ENCODE measurements around the gene B3GNT9.

The B3GNT9 gene

DNA sequence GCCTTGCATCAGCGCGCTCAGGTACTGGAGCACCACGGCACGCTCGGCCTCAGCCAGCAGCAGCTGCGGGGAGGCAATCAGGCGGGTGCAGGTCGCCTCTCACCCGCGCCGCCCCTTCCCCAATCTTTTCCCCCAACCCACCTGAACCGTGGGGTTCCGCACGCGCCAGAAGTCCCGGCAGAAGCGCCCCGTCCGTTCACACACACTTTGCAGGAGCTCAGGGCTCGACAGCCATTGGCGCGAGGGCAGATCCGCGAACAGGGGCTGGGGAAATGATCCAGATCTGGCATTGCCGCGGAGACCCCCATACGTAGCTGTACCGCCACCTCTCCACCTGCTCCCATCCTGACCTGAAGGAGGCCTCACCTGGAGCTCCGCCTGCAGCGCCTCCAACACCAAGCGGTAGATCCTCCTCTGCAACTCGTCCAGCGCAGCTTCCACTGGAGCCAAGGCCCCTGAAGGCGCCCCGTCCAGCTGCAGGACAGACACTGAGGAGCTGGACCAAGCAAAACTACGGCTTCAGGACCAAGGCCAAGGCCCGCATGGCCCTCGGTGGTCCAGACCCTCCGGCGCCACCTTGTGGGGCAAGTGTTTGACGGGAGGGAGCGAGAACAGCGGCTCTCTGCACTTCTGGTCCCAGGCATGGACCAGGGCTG is 34.3 kb upstream of the B3GNT9 start:
- DNase-seq: peak; percentile 76

DNA sequence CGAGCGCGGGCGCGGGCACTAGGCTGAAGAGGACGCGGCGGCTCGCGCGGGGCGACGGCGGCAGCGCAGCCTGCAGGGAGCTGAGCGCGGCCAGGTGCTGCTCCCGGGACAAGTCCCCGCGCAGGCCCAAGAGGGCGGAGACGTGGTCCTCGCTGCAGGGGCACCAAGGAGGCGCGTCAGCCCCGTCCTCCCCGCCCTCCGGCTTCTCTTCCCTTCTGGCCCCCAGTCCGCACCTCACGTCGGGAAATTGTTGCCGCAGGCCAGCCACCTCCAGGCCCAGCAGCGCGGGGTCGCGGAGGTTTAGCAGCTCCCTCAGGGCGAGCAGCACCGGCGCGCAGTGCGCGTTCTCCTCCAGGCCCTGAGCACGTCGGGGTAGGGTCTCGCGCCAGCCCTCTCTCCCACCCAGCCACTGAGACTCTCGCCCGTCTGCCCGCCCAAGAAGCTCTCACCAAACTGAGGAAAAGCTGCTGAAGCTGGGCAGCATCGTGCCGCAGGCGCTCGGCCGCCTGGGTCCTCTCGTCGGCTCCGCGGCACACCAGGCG is 33.7 kb upstream of the B3GNT9 start:
- peak; percentile 43 for DNase-seq

DNA sequence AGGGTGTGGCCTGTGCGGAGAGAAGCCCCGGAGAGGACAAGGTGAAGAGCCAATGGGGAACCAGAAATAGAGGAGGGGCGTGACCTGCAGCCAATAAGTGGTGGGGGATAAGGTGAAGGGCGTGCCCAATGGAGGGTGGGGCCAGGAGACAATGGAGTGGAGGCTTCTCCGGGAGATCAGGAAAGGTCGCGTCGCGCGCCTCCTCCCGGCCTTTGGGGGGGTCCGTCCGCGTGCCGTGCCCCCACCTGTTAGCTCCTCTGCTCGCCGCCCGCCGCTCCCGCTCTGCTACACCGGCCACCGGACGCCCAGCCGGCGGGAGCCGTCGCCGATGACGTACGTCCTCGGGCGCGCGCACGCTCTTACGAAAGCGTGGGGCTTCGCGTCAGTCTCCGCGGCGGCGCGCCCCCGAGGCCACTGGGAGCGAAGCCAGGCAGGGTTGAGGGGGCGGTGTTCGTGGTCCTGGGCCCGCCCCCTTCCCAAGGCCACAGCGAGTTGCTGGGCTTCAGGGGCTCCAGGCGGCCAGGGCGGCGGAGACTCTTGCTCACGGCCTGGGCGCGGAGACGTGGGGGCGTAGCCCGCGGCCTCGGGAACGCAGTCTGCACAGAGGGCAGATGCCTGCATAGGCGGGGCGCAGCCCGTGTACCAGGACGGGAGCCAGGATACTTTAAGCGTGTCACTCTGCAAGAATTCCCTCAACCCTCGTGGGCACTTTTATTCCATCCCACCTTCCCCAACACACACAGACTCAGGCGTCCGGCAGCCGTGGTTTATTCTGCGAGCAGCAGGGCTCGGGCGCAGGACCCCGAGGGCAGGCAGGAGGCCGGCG is 33.0 kb upstream of the B3GNT9 start, which contains the start of gene MATCAP1:
Gene MATCAP1, minus strand, starts transcription at position 337 of the 826 bp plus-strand sequence. CDS start 3,353 bp downstream, outside the sequence.
- DNase-seq: peak; percentile 95

DNA sequence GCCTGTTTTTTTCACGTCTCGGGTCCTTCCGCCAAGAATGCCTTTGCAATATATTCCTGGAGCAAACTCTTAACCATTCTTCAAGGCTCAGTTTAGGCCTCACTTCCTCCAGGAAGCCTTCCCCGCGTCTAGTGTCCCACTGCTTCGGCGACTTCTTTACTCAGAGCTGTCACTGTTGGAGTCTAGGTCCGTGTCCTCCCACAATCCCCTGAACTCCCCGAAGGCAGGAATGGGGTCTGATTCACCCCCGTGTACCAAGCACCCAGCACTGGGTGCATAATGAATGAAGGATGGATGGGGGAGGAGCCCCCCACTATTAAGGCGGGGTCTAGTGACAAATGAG is 32.5 kb upstream of the B3GNT9 start:
- no peak for DNase-seq

DNA sequence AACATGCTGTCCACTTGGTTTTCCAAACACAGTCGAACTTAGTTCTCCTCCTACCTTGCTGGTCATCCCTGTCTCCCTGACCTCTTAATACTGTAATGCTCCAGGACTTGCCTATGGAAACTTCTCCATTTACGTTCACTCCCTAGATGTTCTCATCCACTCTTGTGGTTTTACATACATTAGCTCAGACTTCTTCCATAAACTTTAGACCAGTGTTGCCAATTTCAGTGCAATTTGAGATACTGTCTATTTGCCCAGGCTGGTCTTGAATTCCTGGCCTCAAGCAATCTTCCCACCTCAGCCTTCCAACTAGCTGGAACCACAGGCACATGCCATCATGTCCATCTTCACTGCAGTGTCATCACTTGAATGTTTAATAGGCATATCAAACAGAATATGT is 31.5 kb upstream of the B3GNT9 start:
- DNase-seq: no peak

DNA sequence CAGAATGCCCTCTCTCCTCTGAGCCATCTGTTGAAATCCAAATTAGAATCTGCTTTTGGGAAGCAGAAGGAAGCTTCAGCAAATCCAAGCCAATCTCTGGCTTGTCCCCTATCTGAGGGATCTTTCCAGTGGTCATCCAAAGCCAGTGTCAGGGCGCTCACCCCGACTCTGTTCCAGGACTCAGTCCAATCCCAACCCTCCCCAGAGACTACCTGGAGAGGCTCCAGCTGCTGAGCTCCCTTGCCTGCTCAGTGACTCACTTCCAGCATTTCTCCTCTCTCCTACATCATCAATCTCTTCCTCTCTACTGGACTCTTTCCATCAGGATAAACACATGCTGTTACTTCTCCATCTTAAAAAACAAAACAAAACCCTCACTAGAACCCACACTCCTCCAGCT is 30.5 kb upstream of the B3GNT9 start:
- DNase-seq: no peak

DNA sequence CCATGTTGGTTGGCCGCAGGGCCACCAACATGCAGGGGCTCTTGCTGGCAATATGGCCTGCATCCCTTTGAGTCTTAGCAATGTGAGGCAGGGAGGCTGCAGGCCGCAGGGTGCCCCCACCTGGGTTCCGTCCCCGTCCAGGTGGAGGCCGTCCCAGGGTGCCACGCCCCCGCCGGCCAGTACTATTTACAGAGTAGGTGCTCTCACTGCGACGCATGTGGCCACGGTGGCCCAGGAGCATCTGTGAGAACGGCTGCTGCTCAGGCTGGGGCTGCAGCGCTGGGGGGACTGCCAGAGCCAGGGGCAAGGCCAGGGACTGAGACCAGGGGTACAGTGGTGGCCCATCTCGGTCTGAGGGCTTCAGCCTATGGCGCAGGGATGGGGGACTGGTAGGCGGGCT is 29.4 kb upstream of the B3GNT9 start:
- DNase-seq: no peak

DNA sequence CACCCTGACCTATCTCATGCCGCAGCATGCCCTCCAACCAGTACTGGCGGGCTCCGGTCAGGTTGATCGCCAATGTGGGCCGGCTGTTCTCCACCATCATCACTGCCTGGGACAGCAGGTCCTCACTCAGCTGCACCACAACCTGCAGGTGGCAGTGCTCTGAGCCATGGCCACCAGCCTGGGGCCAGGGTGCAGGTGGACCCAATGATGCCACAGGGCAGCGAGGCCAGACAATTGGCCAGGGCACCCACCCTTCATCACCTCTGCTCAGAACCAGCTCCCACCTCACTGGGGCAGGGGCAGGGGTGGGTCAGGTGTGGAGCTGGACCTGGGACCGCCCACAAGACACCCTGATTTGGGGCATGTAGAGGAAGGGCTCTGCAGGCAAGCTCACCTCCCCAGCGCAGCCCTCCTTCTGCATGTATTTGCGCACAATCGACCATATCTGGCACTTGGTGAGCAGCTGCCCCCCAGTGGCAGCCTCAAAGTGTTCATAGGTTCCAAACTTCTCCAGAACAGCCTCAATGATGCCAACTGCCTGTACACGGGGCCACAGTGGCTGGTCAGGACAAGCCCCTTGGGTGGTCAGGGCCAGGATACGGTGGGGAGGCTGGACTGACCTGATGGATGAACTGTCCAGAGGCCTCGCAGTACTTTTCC is 28.8 kb upstream of the B3GNT9 start:
- no peak for DNase-seq

DNA sequence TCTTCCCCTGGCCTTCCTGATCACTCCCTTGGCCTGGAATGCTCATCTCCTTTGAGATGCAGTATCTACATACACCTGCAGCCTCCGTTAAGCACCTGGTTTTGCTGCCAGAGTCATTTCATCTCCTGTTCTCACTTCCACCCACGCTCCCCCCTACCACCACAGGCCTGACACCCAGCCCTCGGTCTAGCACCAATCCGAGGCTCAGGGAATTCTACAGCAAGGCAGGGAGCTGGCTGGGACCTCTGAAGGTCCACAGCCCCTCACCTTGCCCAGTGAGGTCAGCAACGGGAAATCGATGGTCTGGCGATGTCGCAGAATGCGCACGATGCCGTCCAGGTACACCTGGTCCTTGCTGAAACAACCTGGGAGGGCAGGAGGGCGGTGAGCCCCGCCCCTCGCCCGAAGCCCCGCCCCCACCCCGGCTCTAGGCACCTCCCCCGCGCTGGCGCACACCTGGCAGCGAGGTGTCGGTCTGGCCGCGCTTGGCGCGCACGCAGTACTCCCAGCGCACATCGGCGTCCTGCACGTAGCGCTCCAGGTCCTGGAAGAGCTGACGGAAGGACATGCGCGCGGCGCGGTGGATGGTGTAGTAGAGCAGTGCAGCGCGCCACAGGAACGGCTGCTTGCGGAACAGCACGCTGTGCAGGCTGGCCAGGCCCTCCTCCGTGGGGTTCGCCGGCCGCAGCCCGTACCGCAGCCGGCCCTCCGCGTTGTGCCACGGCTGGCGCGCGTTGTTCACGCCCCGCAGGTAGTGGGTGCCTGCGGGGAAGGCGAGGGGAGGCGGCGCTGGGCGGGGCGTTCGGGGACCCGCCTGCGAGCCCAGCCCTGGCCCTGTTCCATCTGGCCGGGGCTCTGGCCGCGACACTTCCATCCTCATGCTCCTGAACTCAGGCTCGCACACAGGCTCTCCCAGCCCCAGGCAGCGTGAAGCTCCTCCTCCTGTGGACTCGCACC is 27.2 kb upstream of the B3GNT9 start:
- DNase-seq: peak; percentile 60

DNA sequence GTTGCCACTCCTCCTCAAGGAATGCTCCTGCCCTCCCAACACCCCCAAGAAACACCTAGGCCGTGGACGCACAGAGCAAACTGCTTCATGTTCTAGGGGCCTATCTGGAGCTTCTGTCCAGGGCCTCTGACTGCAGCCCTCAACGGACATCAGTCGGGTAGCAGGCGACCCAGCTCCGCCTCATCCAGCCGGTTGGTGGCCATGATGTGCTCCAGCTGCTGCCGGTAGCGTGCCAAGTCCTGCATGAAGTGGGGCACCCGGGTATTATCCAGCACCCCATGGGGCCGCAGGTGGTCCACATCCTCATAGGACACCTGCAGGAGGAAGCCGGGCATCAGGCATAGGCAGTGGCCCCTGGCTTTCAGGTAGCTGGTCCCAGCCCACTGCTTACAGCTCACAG is 25.9 kb upstream of the B3GNT9 start:
- DNase-seq: no peak

DNA sequence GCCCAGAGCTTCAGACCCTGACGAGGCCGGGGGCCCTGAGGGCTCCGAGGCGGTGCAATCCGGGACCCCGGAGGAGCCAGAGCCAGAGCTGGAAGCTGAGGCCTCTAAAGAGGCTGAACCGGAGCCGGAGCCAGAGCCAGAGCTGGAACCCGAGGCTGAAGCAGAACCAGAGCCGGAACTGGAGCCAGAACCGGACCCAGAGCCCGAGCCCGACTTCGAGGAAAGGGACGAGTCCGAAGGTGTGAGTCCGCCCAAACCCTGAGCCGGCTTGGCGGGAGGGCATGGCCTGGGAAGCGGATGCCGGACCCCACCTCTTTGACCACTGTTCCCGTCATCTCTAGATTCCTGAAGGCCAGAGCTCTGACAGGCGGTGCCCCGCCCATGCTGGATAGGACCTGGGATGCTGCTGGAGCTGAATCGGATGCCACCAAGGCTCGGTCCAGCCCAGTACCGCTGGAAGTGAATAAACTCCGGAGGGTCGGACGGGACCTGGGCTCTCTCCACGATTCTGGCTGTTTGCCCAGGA is 24.0 kb upstream of the B3GNT9 start:
- DNase-seq: no peak

DNA sequence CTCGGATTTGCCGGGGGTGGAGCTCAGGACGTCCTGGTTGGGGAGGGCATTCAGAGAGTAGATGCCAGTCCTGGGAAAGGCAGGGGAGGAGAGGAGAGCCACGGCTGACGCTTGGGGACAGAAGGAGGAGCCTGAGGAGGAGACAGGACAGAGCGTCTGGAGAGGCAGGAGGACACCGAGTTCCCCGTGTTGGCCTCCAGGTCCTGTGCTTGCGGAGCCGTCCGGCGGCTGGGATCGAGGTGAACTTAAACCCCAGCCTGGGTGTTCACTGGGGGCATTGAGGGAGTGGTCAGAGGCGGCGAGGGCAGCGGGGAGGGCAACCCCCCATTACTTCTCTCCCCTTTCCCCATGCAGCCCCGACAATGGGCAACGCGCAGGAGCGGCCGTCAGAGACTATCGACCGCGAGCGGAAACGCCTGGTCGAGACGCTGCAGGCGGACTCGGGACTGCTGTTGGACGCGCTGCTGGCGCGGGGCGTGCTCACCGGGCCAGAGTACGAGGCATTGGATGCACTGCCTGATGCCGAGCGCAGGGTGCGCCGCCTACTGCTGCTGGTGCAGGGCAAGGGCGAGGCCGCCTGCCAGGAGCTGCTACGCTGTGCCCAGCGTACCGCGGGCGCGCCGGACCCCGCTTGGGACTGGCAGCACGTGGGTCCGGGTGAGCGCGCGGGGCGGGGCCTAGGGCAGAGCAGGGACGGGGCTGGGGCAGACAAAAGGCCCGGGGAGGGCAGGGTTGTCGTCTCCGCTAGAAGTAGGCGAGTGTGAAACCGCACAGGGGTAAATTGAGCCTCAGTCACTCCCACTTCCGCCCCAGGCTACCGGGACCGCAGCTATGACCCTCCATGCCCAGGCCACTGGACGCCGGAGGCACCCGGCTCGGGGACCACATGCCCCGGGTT is 23.3 kb upstream of the B3GNT9 start:
- DNase-seq: peak; percentile 58

DNA sequence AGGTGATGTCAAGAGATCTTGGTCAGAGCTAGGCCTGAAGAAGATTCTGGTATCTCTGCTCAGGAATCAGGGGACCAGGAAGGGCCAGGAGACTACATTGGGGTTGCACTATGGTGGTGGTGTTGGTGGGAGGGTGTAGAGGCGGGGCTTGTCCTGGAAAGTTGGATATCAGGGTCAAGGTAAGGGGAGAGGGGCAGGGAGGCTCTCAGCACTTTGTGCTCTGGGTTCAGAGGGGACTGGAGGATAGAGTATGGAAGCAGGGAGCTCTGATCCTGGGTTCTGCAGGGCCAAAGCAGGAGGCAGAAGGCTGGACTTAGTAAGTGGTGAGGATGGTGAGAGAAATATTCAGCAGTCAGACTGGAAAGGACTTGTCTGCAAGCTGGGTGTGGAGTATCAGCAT is 22.5 kb upstream of the B3GNT9 start:
- no peak for DNase-seq

DNA sequence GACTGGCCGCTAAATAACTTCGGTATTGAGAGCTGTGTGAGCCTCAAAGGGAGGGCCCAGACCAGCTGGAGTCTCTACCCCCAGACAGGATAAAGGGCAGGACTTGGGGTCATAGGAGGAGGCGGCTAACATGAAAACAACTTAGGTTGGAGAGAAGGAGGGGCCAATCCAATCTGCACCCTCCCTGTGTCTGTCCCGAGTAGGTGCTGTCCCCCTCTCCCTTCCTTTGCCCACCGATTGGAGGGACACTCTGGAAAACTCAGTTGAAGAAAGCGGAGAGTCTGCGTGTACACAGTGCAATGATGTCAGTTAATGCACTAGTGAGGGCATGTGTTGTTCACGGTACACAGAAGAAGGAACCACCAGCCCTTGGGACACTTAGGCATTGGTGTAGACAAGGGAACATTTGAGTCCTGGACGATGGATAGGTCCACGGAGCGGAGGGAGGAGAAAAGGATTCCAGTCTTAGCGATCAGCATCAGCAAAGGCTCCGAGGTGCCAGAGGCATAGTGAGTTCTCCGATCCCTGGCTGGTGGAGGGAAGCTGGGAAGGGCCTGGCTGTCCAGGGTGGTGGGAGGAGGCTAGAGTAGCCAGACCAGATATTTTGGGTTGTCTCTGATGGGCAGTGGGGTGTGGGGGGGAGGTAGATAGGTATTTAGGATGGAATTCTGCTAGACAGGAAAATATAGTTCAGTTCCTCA is 20.3 kb upstream of the B3GNT9 start:
- no peak for DNase-seq

DNA sequence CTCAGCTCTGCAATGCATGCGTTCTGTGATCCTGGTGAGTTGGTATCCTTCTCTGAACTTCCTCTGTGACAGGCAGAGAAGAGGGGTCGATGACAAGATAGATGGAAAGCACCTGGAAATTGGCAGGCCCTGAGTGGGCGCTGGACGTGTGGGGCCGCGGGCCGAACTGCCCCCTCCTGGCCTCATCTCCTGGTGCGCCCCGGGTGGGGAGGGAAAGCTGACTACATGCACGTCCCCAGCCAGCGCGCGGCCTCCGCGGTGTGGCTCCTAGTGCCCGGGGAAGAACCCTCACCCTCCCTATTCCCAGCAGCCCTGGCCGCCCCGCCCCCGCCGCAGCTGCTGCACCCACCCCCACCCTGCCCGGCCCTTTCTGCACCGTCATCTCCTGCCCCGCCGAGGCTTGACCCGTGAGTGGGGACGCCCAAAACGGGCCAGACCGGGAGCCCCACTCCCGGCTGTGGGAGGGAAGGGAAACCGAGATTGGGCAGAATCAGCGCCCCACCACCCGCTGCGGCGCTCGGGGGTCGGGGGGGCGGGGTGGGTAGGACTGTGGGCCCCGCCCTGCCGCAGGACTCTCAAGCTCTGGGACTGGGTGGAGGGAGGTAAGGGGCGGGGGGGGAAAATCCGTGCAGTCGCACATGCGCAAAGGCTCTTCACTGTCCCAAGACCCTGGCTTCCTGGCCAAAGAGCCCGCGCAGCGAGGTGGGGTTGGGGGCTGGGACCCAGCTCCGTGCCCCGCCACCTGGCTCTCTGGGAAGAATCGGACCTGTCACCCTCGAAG is 19.6 kb upstream of the B3GNT9 start, which contains the start of gene NOL3:
Gene NOL3, plus strand, starts transcription at position 371 of the 781 bp plus-strand sequence.
- peak; percentile 32 for DNase-seq

DNA sequence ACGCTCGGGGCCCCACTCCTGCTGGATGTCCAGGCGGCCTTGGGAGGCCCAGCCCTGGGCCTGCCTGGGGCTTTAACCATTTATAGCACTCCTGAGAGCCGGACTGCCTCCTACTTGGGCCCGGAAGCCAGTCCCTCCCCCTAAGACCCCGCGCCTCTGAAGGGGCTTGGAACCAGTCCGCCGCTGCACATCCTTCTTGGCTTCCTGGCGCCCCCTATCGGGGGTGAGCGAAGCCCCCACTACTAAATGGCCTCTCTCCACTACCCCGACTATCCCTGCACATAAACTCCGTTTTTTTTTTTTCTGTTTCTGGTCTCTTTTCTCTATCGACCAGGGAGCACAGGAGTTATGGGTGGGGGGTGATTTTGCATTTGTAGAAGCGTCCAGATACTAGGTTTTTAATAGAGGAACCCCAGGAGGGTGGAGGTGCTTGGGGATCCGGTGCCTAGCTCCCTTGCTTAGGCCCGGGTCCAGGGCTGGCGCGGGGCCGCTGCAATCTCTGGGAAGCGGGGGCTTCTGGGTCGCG is 18.9 kb upstream of the B3GNT9 start:
- no peak for DNase-seq

DNA sequence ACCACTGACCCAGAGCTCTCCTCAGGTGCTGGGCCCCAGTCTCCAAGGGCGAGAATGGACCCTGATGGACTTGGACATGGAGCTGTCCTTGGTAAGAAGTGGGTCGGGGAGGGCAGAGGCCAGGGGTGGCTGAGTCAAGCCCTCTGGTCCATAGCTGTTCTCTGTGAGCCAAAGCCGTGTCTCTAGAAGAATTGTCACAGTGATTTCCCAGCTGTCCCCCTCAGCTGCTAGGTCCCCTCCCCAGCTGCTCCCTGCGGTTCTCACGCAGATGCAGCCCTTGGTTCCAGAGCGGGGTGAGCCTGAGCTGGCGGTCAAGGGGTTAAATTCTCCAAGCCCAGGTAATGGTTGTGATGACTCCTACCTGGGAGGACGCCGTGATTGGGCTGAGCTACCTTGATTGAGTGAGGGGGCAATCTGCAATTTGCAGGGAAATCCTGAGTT is 18.2 kb upstream of the B3GNT9 start:
- DNase-seq: no peak

DNA sequence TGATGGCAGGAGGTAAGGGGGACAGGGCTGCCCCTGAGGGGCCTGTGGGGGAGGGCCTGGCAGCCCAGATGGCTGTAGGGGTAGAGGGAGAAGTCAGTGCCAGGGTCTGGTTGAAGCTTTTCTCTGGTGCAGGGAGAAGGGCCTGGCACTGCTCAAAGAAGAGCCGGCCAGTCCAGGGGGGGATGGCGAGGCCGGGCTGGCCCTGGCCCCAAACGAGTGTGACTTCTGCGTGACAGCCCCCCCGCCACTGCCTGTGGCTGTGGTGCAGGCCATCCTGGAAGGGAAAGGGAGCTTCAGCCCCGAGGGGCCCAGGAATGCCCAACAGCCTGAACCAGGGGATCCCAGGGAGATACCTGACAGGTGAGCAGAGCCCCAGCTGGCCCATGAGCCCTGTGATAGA is 16.8 kb upstream of the B3GNT9 start:
- DNase-seq: no peak

DNA sequence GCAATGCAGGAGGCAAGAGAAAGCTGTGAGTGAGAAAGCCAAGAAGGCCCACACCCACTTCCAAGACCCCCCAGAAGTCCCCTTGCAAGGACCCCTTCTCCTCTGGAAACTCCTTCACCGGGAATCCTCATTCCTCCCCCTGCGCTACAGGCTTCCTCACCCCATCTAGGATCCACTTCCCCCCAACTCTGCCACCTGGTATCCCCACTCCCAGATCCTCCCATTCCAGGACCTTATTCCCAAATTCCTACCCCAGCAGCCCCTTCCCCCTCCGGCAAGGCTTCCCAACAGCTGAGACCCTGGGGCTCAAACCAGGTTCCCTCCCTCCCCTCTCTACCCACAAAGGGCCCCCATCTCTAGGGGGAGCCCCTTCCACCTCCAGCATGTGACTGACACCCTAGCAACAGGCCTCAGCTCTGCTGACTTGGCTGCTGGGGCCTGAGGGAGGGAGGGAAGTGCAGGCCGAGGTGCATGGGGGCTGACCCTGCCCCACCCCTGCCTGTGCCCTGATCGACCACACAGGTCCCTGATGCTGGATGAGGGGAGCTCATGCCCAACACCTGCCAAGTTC is 15.9 kb upstream of the B3GNT9 start:
- no peak for DNase-seq

All from stimulated activated naive CD4-positive, alpha-beta T cell treated with Interleukin-2 at 50 U/mL for 16 hours (primary cell).